Keratinocyte (primary cell): ENCODE results near the gene SNX24. TPM values are rescaled to one million over a fixed set of nuclear protein-coding genes. Genes with fewer than 3 reads are reported as not detected.
A peak's percentile ranks its signal among the peaks of the same experiment; 100 is the strongest.

Experiments used
- DNase-seq: peaks from one replicate; pipeline ENCODE4 v3.0.0-alpha.2; 2011; ENCODE audit warnings: low read depth, missing footprints, low spot score
- FAIRE-seq: peaks from 2 replicates; lab custom pipeline; 2011; peaks lifted over from hg19 to GRCh38; lab: Jason Lieb, UNC
- H2AFZ ChIP-seq: 2 replicates; pipeline ENCODE4 v1.6.0; 2012; ENCODE audit warnings: low read length, control low read depth, inconsistent platforms; ENCODE audit not compliant: control insufficient read depth
- H3K27ac ChIP-seq: 2 replicates; pipeline ENCODE4 v1.5.1; 2011; ENCODE audit warnings: low read length; ENCODE audit not compliant: control insufficient read depth, insufficient read depth
- H3K27me3 ChIP-seq: 3 replicates; pipeline ENCODE4 v1.6.0; 2011; ENCODE audit warnings: low read length; ENCODE audit not compliant: control insufficient read depth, insufficient read depth; ENCODE audit errors: extremely low read depth
- H3K36me3 ChIP-seq, 2 experiments: 2 replicates in 1 of 2; 3 replicates in 1 of 2; pipeline ENCODE4 v1.5.1; 2011; ENCODE audit warnings: low read length in 2 of 2, mild to moderate bottlenecking in 1 of 2; ENCODE audit not compliant: control insufficient read depth in 2 of 2, insufficient read depth in 2 of 2; ENCODE audit errors: extremely low read depth in 1 of 2
- H3K4me1 ChIP-seq: 3 replicates; pipeline ENCODE4 v1.5.1; 2011; ENCODE audit warnings: low read length; ENCODE audit not compliant: control insufficient read depth, insufficient read depth; ENCODE audit errors: extremely low read depth
- H3K4me2 ChIP-seq: 3 replicates; pipeline ENCODE4 v1.6.0; 2011; ENCODE audit warnings: low read depth, low read length; ENCODE audit not compliant: control insufficient read depth, insufficient read depth; ENCODE audit errors: extremely low read depth
- H3K4me3 ChIP-seq, 3 experiments: fragments of 200-600 bp in 1 of 3; sonication (generic) in 1 of 3; 2 replicates in 2 of 3; 3 replicates in 1 of 3; pipeline ENCODE4 v1.5.1; 2011 to 2016; ENCODE audit warnings: low read length in 3 of 3, mild to moderate bottlenecking in 3 of 3, control low read depth in 2 of 3, inconsistent platforms in 1 of 3, low read depth in 1 of 3, mixed read lengths in 1 of 3, mixed run types in 1 of 3, moderate library complexity in 1 of 3; ENCODE audit not compliant: control insufficient read depth in 2 of 3, insufficient read depth in 2 of 3; ENCODE audit errors: extremely low read depth in 1 of 3
- H3K79me2 ChIP-seq: 2 replicates; pipeline ENCODE4 v1.6.0; 2012; ENCODE audit warnings: low read length; ENCODE audit not compliant: control insufficient read depth, insufficient read depth
- H3K9ac ChIP-seq: 3 replicates; pipeline ENCODE4 v1.6.0; 2011; ENCODE audit warnings: low read length; ENCODE audit not compliant: control insufficient read depth, insufficient read depth; ENCODE audit errors: extremely low read depth
- H3K9me1 ChIP-seq: 3 replicates; pipeline ENCODE4 v1.6.0; 2011; ENCODE audit warnings: low read length; ENCODE audit not compliant: control insufficient read depth, insufficient read depth; ENCODE audit errors: extremely low read depth
- H3K9me3 ChIP-seq: 2 replicates; pipeline ENCODE4 v1.5.1; 2012; ENCODE audit warnings: low read depth, low read length; ENCODE audit not compliant: control insufficient read depth
- H4K20me1 ChIP-seq: 3 replicates; pipeline ENCODE4 v1.6.0; 2011; ENCODE audit warnings: low read length; ENCODE audit not compliant: control insufficient read depth, insufficient read depth; ENCODE audit errors: extremely low read depth
- CTCF ChIP-seq, 3 experiments: IDR thresholded peaks in 1 of 3; conservative IDR thresholded peaks in 1 of 3; optimal IDR thresholded peaks in 1 of 3; 2 replicates in 2 of 3; 3 replicates in 1 of 3; pipeline versions ENCODE3 to v1.5.1; 2011; ENCODE audit warnings: low read length in 3 of 3, mild to moderate bottlenecking in 3 of 3, moderate library complexity in 2 of 3, control low read depth in 1 of 3, inconsistent platforms in 1 of 3; ENCODE audit not compliant: insufficient read depth in 2 of 3; ENCODE audit errors: extremely low read depth in 1 of 3
- EZH2 ChIP-seq: IDR thresholded peaks from one replicate; pipeline ENCODE4 v1.6.1; 2012; ENCODE audit warnings: inconsistent platforms, mild to moderate bottlenecking, low read length, moderate library complexity
- dilution Hi-C: fragments of 300-500 bp; cut with MboI; formaldehyde crosslinking; loops from one replicate; pipeline ENCODE4 v1.7.0; 2020; ENCODE audit warnings: low sequenced_read_pairs; ENCODE audit not compliant: extremely low pct_ligation_motif_present
- polyA plus RNA-seq, 5 experiments: library from polyadenylated mRNA; depleted of rRNA in 3 of 5; stranded (reverse) in 3 of 5; stranded (forward) in 1 of 5; unstranded in 1 of 5; fragments of >200 nt; gene quantifications; 1 replicate in 1 of 5; 2 replicates in 3 of 5; 3 replicates in 1 of 5; pipeline versions ENCODE4 v1.2.1 to v1.2.3, GENCODE V29; 2011 to 2012; ENCODE audit warnings: missing spikeins in 2 of 5, low read depth in 1 of 5, low replicate concordance in 1 of 5

Gene SNX24
- polyA plus RNA-seq, 1 donor (not counting 4 experiments of a cell fraction or from before 2014, with no cell fraction given): 15.0 TPM

GRCh38 chr5:122871661-122872060 is 26.2 kb downstream of the SNX24 start:
- Histone ChIP-seq H4K20me1 (peaks cover 7% of the 10 kb centered on the region), H3K27ac (no peak overlapping the region), H3K27me3 (no peaks in the 10 kb centered on the region), H3K79me2 (peaks cover 26% of the 10 kb centered on the region), H3K9me1 (no peaks in the 10 kb centered on the region), H3K4me3 (no peak overlapping the region), H3K36me3 (peaks cover 6 to 9% of the 10 kb centered on the region in 2 experiments), H2AFZ (no peak overlapping the region), H3K4me1 (no peaks in the 10 kb centered on the region), H3K9me3 (no peaks in the 10 kb centered on the region), H3K4me2 (no peak overlapping the region), H3K9ac (no peak overlapping the region)
- dilution Hi-C loops: no loop called here
- FAIRE-seq (no peak), DNase-seq (no peak)
- no peak for TF ChIP-seq EZH2
- TF ChIP-seq CTCF (optimal IDR thresholded peaks at IDR 0.05 in 1 of 3, IDR thresholded peaks at IDR 0.05 in 1 of 3, conservative IDR thresholded peaks at IDR 0.05 in 1 of 3; ENCODE audit: extremely low read depth in 1 of 3, insufficient read depth in 2 of 3, low read length in 3 of 3): no peak

- FAIRE-seq (peak; percentile 58), DNase-seq (no peak)
- H3K4me1 ChIP-seq: no peaks in the 10 kb centered on the region
- TF ChIP-seq CTCF (optimal IDR thresholded peaks at IDR 0.05 in 1 of 3, IDR thresholded peaks at IDR 0.05 in 1 of 3, conservative IDR thresholded peaks at IDR 0.05 in 1 of 3; ENCODE audit: extremely low read depth in 1 of 3, insufficient read depth in 2 of 3, low read length in 3 of 3): no peak
- no peak for TF ChIP-seq EZH2
- peaks cover 0 to 2% of the 10 kb centered on the region in 2 experiments for H3K36me3 ChIP-seq
- H4K20me1 ChIP-seq: no peaks in the 10 kb centered on the region
- no peak overlapping the region for H3K27ac ChIP-seq
- peaks cover 24% of the 10 kb centered on the region for H3K79me2 ChIP-seq
- no peak overlapping the region for H3K9ac ChIP-seq
- H3K4me2 ChIP-seq: no peak overlapping the region
- dilution Hi-C loops: no loop called here
- H3K9me1 ChIP-seq: no peaks in the 10 kb centered on the region
- H3K4me3 ChIP-seq: no peak overlapping the region
- H3K27me3 ChIP-seq: no peaks in the 10 kb centered on the region
- no peaks in the 10 kb centered on the region for H3K9me3 ChIP-seq
- no peak overlapping the region for H2AFZ ChIP-seq
These were observed 28.9 kb downstream of the SNX24 start for GRCh38 chr5:122874179-122874875.
